K562 (cell line): ENCODE data around the gene CPED1. TPM values are rescaled to one million over a fixed set of nuclear protein-coding genes. Genes with fewer than 3 reads are reported as not detected.
A peak's percentile ranks its signal among the peaks of the same experiment; 100 is the strongest.

Experiments used
- CAMTA2 ChIP-seq: fragments of 250-450 bp; sonication (Bioruptor Pico); conservative IDR thresholded peaks from 2 replicates; pipeline ENCODE4 v1.5.1; 2022
- CBFA2T3 ChIP-seq: fragments of 450-650 bp; IDR thresholded peaks from 2 replicates; pipeline ENCODE4 v1.6.1; 2017
- CREB5 ChIP-seq: fragments of 250-450 bp; sonication (Bioruptor Pico); IDR thresholded peaks from 2 replicates; pipeline ENCODE4 v1.5.0; 2020; ENCODE audit warnings: mild to moderate bottlenecking
- DPF2 ChIP-seq: fragments of 450-650 bp; IDR thresholded peaks from 2 replicates; pipeline ENCODE4 v1.6.1; 2016
- GABPB2 ChIP-seq: fragments of 250-450 bp; sonication (Bioruptor Pico); conservative IDR thresholded peaks from 2 replicates; pipeline ENCODE4 v1.5.1; 2021; ENCODE audit warnings: mild to moderate bottlenecking
- HINFP ChIP-seq: fragments of 450-650 bp; conservative IDR thresholded peaks from 2 replicates; pipeline ENCODE4 v1.6.1; 2016; ENCODE audit warnings: missing genetic modification characterization, low read depth, mild to moderate bottlenecking, control low read depth, missing compliant biosample characterization
- HNRNPH1 ChIP-seq: fragments of 200-400 bp; formaldehyde crosslinking; optimal IDR thresholded peaks from 2 replicates; pipeline ENCODE3; 2017; ENCODE audit warnings: low read depth, mild to moderate bottlenecking, low read length, moderate library complexity
- KAT8 ChIP-seq: fragments of 450-650 bp; IDR thresholded peaks from 2 replicates; pipeline ENCODE4 v1.6.1; 2016; ENCODE audit warnings: low read depth, mild to moderate bottlenecking
- MLLT1 ChIP-seq, 2 experiments: fragments of 450-650 bp; IDR thresholded peaks; 2 replicates each; pipeline ENCODE4 v1.6.1; 2016
- MTA1 ChIP-seq: fragments of 450-650 bp; IDR thresholded peaks from 2 replicates; pipeline ENCODE4 v1.6.1; 2017; ENCODE audit warnings: borderline replicate concordance
- PYGO2 ChIP-seq: fragments of 450-650 bp; IDR thresholded peaks from 2 replicates; pipeline ENCODE4 v1.6.1; 2016; ENCODE audit warnings: mild to moderate bottlenecking, missing genetic modification characterization, moderate library complexity, missing compliant biosample characterization
- SETDB1 ChIP-seq: IDR thresholded peaks from one replicate; pipeline ENCODE4 v1.6.1; 2012; ENCODE audit warnings: low read length, control low read depth, inconsistent platforms
- SMAD2 ChIP-seq: fragments of 150-350 bp; IDR thresholded peaks from 2 replicates; pipeline ENCODE4 v1.6.1; 2014; ENCODE audit warnings: low read depth, mild to moderate bottlenecking, low read length
- TEAD1 ChIP-seq, 2 experiments: fragments of 450-650 bp in 1 of 2; sonication (generic) in 1 of 2; formaldehyde crosslinking; IDR thresholded peaks; 2 replicates each; pipeline versions ENCODE4 v1.4.0 to v1.8.0; 2020 to 2022; ENCODE audit warnings: mild to moderate bottlenecking in 2 of 2, missing genetic modification reagents in 1 of 2
- TFAM ChIP-seq: fragments of 250-450 bp; sonication (Bioruptor Pico); conservative IDR thresholded peaks from 2 replicates; pipeline ENCODE4 v1.5.0; 2021; ENCODE audit warnings: mild to moderate bottlenecking, moderate library complexity
- ZFP36 ChIP-seq: fragments of 150-350 bp; IDR thresholded peaks from 2 replicates; pipeline ENCODE4 v1.6.1; 2018; ENCODE audit warnings: low read length, low read depth; ENCODE audit not compliant: partially characterized antibody
- ZNF124 ChIP-seq: sonication (generic); formaldehyde crosslinking; IDR thresholded peaks from 2 replicates; pipeline ENCODE4 v1.8.1; 2022; ENCODE audit warnings: missing genetic modification reagents
- ZNF140 ChIP-seq: fragments of 250-450 bp; sonication (Bioruptor Pico); IDR thresholded peaks from 2 replicates; pipeline ENCODE4 v1.8.0; 2021; ENCODE audit warnings: moderate library complexity, mild to moderate bottlenecking, inconsistent platforms
- ZNF212 ChIP-seq: fragments of 450-650 bp; formaldehyde crosslinking; IDR thresholded peaks from 2 replicates; pipeline ENCODE4 v1.4.0; 2020; ENCODE audit warnings: mild to moderate bottlenecking
- ZNF584 ChIP-seq: fragments of 200-800 bp; sonication (Bioruptor generic); IDR thresholded peaks from 2 replicates; pipeline ENCODE4 v1.6.1; 2016; ENCODE audit warnings: low read depth, mild to moderate bottlenecking, missing genetic modification characterization, missing compliant biosample characterization
- polyA plus RNA-seq, 8 experiments: library from polyadenylated mRNA; depleted of rRNA in 4 of 8; stranded (reverse) in 5 of 8; unstranded in 3 of 8; fragments of >200 nt; fragmentation: Nextera tagmentation in 2 of 8; fragmentation: Illumina TruSeq in 1 of 8; extraction: Ambion mirVana in 2 of 8; extraction: Trizol in 1 of 8; gene quantifications; 2 replicates each; pipeline versions ENCODE4 v1.2.1 to v1.2.3, GENCODE V29; 2011 to 2014; ENCODE audit warnings: inconsistent platforms in 1 of 8, missing spikeins in 1 of 8
- total RNA-seq, 7 experiments: library from RNA; depleted of rRNA in 6 of 7; stranded (reverse); fragments of >200 nt in 6 of 7; fragmentation: Illumina TruSeq in 2 of 7; extraction: Trizol in 2 of 7; gene quantifications; 2 replicates each; pipeline versions ENCODE4 v1.2.1 to v1.2.3, GENCODE V29; 2011 to 2021; ENCODE audit warnings: low replicate concordance in 1 of 7
- TF ChIP-seq, protein P1 (sequence below): fragments of 250-450 bp; sonication (Bioruptor Pico); IDR thresholded peaks from 2 replicates; pipeline ENCODE4 v1.8.0; 2021; ENCODE audit warnings: mild to moderate bottlenecking, moderate library complexity

CPED1 gene
- total and polyA plus RNA-seq, 9 of the 15 experiments (the other 6 are each of a cell fraction or from before 2014, with no cell fraction given) = 195 to 393 (median 290) TPM

- no peak for TF ChIP-seq MLLT1 (IDR thresholded peaks at IDR 0.05)
- no peak for TF ChIP-seq ZNF212 (CRISPR knock-in tag)
- TF ChIP-seq ZFP36 = no peak
- TF ChIP-seq TEAD1 (CRISPR knock-in tag; IDR thresholded peaks at IDR 0.05) = no peak; a peak in 1 of 4 replicates
- TF ChIP-seq TFAM (CRISPR knock-in tag) = no peak
- no peak for TF ChIP-seq SETDB1
- peak; percentile 92 for TF ChIP-seq DPF2
- no peak for TF ChIP-seq HINFP (tag)
- TF ChIP-seq ZNF140 = no peak
- no peak for TF ChIP-seq CAMTA2
- TF ChIP-seq SMAD2 = no peak
- peak; percentile 70; the same call in 1 of the 2 replicates for TF ChIP-seq ZNF584 (CRISPR knock-in tag)
- peak; percentile 60; the same call in 1 of the 2 replicates for TF ChIP-seq MTA1
- TF ChIP-seq HNRNPH1 = no peak
- TF ChIP-seq PYGO2 (tag) = no peak
- TF ChIP-seq GABPB2 (CRISPR knock-in tag) = no peak
- no peak for TF ChIP-seq ZNF124 (CRISPR knock-in tag)
- TF ChIP-seq KAT8 = no peak
- TF ChIP-seq, protein P1, sequence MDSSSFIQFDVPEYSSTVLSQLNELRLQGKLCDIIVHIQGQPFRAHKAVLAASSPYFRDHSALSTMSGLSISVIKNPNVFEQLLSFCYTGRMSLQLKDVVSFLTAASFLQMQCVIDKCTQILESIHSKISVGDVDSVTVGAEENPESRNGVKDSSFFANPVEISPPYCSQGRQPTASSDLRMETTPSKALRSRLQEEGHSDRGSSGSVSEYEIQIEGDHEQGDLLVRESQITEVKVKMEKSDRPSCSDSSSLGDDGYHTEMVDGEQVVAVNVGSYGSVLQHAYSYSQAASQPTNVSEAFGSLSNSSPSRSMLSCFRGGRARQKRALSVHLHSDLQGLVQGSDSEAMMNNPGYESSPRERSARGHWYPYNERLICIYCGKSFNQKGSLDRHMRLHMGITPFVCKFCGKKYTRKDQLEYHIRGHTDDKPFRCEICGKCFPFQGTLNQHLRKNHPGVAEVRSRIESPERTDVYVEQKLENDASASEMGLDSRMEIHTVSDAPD = no peak
- peak; percentile 92 for TF ChIP-seq CBFA2T3
- no peak for TF ChIP-seq CREB5 (CRISPR knock-in tag)
These were observed 289.9 kb downstream of the CPED1 start (continued) for GRCh38 chr7:121278120-121279021.
